GM10847 (cell line): ENCODE measurements around the gene FUCA2.

ENCODE experiments used
- POLR2A ChIP-seq: IDR thresholded peaks from 2 replicates; pipeline ENCODE4 v1.6.1; 2011; ENCODE audit not compliant: insufficient read length; ENCODE audit errors: extremely low read depth

The FUCA2 gene

GRCh38 chr6:143515061-143515760, 3.7 kb upstream of the FUCA2 start:
- no peak for TF ChIP-seq POLR2A

- no peak for TF ChIP-seq POLR2A
These were observed 1.9 kb upstream of the FUCA2 start for GRCh38 chr6:143513410-143513809.

GRCh38 chr6:143507358-143508145, 4.0 kb downstream of the FUCA2 start:
- no peak for TF ChIP-seq POLR2A

GRCh38 chr6:143506620-143507019, 4.9 kb downstream of the FUCA2 start:
- no peak for TF ChIP-seq POLR2A

- TF ChIP-seq POLR2A = no peak
These were observed 5.3 kb downstream of the FUCA2 start for GRCh38 chr6:143506199-143506598.

GRCh38 chr6:143505537-143505936, 6.0 kb downstream of the FUCA2 start:
- TF ChIP-seq POLR2A = no peak

- TF ChIP-seq POLR2A = no peak
These were observed 6.4 kb downstream of the FUCA2 start for GRCh38 chr6:143505111-143505510.

GRCh38 chr6:143504369-143504768, 7.2 kb downstream of the FUCA2 start:
- TF ChIP-seq POLR2A = no peak

- TF ChIP-seq POLR2A = no peak
These were observed 9.7 kb downstream of the FUCA2 start for GRCh38 chr6:143501851-143502250.

- no peak for TF ChIP-seq POLR2A
These were observed 13.1 kb downstream of the FUCA2 start for GRCh38 chr6:143498428-143498827.

- TF ChIP-seq POLR2A = no peak
These were observed 14.5 kb downstream of the FUCA2 start for GRCh38 chr6:143496974-143497373.

GRCh38 chr6:143490775-143491174, 20.7 kb downstream of the FUCA2 start:
- TF ChIP-seq POLR2A = no peak

GRCh38 chr6:143490244-143490643, 21.3 kb downstream of the FUCA2 start:
- no peak for TF ChIP-seq POLR2A

GRCh38 chr6:143486752-143487151, 24.8 kb downstream of the FUCA2 start:
- no peak for TF ChIP-seq POLR2A

- TF ChIP-seq POLR2A = no peak
These were observed 25.6 kb downstream of the FUCA2 start for GRCh38 chr6:143485967-143486366.

GRCh38 chr6:143482593-143482992, 28.9 kb downstream of the FUCA2 start:
- TF ChIP-seq POLR2A = no peak
